ENCODE results near the gene SMAD2.
"Not testable (repeated sequence)": the region's sequence is repeated elsewhere in the genome, so short reads cannot be mapped to it uniquely, and the experiment has no call there.

Gene SMAD2

GRCh38 chr18:47968006-47968676, 37.7 kb upstream of the SMAD2 start:
- no peaks in the 10 kb centered on the region for H3K4me1 ChIP-seq

GRCh38 chr18:47964053-47964452, 33.6 kb upstream of the SMAD2 start:
- H3K36me3 ChIP-seq (ENCODE audit: control insufficient read depth, insufficient read depth, low read length), result no peaks in the 10 kb centered on the region
- no peak overlapping the region for H2AFZ ChIP-seq
- no peak overlapping the region for H3K4me3 ChIP-seq (ENCODE audit: low read depth, low read length)
- no peak overlapping the region for H3K9ac ChIP-seq
- no peaks in the 10 kb centered on the region for H3K27me3 ChIP-seq (ENCODE audit: control insufficient read depth, insufficient read depth, low read length)
- H3K27ac ChIP-seq, result no peak overlapping the region
- no peaks in the 10 kb centered on the region for H3K4me1 ChIP-seq
- H3K79me2 ChIP-seq, result no peaks in the 10 kb centered on the region
- no peak overlapping the region for H3K4me2 ChIP-seq (ENCODE audit: low read length)
- no peaks in the 10 kb centered on the region for H3K9me3 ChIP-seq (ENCODE audit: control insufficient read depth, low read length)
- no peak for TF ChIP-seq CTCF (IDR thresholded peaks at IDR 0.05)

More at GRCh38 chr18:47968006-47968676, 37.7 kb upstream of the SMAD2 start:
- Histone ChIP-seq H3K9ac (no peak overlapping the region), H3K4me2 (ENCODE audit: low read length) (no peak overlapping the region), H2AFZ (no peak overlapping the region), H3K79me2 (no peaks in the 10 kb centered on the region), H3K36me3 (ENCODE audit: control insufficient read depth, insufficient read depth, low read length) (no peaks in the 10 kb centered on the region), H3K4me3 (ENCODE audit: low read depth, low read length) (no peak overlapping the region), H3K27me3 (ENCODE audit: control insufficient read depth, insufficient read depth, low read length) (no peaks in the 10 kb centered on the region), H3K9me3 (ENCODE audit: control insufficient read depth, low read length) (no peaks in the 10 kb centered on the region), H3K27ac (no peak overlapping the region)
- no peak for TF ChIP-seq CTCF (IDR thresholded peaks at IDR 0.05)

DNA sequence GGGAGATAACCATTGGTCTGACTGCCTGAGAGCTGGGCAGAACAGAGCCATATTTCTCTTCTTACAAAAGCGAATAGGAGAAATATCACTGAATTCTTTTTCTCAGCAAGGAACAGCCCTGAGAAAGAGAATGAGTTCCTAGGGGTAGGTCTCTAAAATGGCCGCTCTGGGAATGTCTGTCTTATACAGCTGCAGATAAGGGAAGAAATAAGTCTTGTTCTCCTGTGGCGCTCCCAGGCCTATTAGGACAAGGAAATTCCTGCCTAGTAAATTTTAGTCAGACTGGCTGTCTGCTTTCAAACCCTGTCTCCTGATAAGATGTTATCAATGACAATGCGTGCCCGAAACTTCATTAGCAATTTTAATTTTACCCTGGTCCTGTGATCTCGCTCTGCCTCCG, 30.5 kb upstream of the SMAD2 start:
- not testable (repeated sequence) for H3K27ac ChIP-seq; H2AFZ ChIP-seq; H3K79me2 ChIP-seq; H3K4me1 ChIP-seq; H3K27me3 ChIP-seq (ENCODE audit: control insufficient read depth, insufficient read depth, low read length); H3K9ac ChIP-seq; H3K4me3 ChIP-seq (ENCODE audit: low read depth, low read length); H3K36me3 ChIP-seq (ENCODE audit: control insufficient read depth, insufficient read depth, low read length); H3K4me2 ChIP-seq (ENCODE audit: low read length); H3K9me3 ChIP-seq (ENCODE audit: control insufficient read depth, low read length)

- H3K27me3 ChIP-seq (ENCODE audit: control insufficient read depth, insufficient read depth, low read length), result no peaks in the 10 kb centered on the region
- H2AFZ ChIP-seq, result peak overlapping the region; percentile 36
- no peak overlapping the region for H3K27ac ChIP-seq
- no peak overlapping the region for H3K9ac ChIP-seq
- no peak overlapping the region for H3K4me2 ChIP-seq (ENCODE audit: low read length)
- no peak overlapping the region for H3K4me3 ChIP-seq (ENCODE audit: low read depth, low read length)
- H3K9me3 ChIP-seq (ENCODE audit: control insufficient read depth, low read length), result no peaks in the 10 kb centered on the region
- no peaks in the 10 kb centered on the region for H3K79me2 ChIP-seq
- no peaks in the 10 kb centered on the region for H3K4me1 ChIP-seq
- no peaks in the 10 kb centered on the region for H3K36me3 ChIP-seq (ENCODE audit: control insufficient read depth, insufficient read depth, low read length)
- TF ChIP-seq CTCF (IDR thresholded peaks at IDR 0.05), result no peak
These were observed 23.0 kb upstream of the SMAD2 start for GRCh38 chr18:47953471-47953931.

DNA sequence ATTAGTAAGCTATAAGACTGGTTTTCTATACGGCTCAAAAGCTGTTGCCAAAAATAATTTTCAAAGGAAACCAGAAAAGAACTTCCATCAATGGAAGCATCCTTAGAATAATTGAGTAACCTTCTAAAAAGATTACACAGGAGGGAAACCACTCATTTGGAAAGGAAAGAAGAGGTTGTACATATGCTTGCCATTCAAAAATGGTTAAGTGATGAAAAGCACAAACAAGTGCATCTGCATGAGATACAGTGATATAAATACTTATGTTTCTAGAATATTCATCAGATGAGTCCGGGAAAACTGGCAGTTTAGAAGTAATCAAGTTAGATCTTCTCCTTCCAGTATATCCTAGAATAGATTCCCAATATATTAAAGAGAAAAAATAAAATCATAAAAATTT, 20.1 kb upstream of the SMAD2 start:
- no peak overlapping the region for H3K4me3 ChIP-seq (ENCODE audit: low read depth, low read length)
- H3K9ac ChIP-seq, result no peak overlapping the region
- H3K36me3 ChIP-seq (ENCODE audit: control insufficient read depth, insufficient read depth, low read length), result no peaks in the 10 kb centered on the region
- no peak for TF ChIP-seq CTCF (IDR thresholded peaks at IDR 0.05)
- H3K79me2 ChIP-seq, result no peaks in the 10 kb centered on the region
- H3K9me3 ChIP-seq (ENCODE audit: control insufficient read depth, low read length), result no peaks in the 10 kb centered on the region
- no peak overlapping the region for H2AFZ ChIP-seq
- H3K4me1 ChIP-seq, result no peaks in the 10 kb centered on the region
- H3K27ac ChIP-seq, result no peak overlapping the region
- no peaks in the 10 kb centered on the region for H3K27me3 ChIP-seq (ENCODE audit: control insufficient read depth, insufficient read depth, low read length)
- H3K4me2 ChIP-seq (ENCODE audit: low read length), result no peak overlapping the region
